Astrocyte (in vitro differentiated cells and primary cell): ENCODE results near the gene THRB.

Experiments
- EZH2 ChIP-seq: IDR thresholded peaks from 2 replicates; pipeline ENCODE4 v1.6.1; 2012; ENCODE audit warnings: mild to moderate bottlenecking, low read length, inconsistent platforms; ENCODE audit not compliant: insufficient read depth
- TF ChIP-seq, protein P1 (sequence below): IDR thresholded peaks from 2 replicates; pipeline ENCODE4 v1.5.1; 2011; ENCODE audit warnings: low read depth, mild to moderate bottlenecking, inconsistent platforms, low read length, moderate library complexity; ENCODE audit not compliant: insufficient read depth

DNA sequence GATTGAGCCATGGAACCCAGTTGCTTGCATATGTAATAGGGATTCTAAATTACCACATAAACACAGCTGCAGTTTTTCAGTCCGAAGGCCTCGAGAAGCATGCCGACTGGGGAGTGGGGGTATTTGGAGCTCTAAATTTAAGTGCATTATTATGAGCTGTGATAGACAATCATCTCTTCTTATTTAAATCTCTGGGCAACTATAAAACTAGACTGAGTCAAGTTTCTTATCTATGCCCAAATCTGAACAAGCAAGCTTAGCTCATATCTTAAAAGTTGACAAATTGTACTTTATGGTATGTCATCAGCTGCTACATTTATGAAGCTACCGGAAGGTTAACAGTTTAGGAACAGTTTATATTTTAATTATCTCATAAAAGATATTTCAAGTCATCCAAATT, 19.5 kb upstream of the THRB start:
- no peak for TF ChIP-seq EZH2
- TF ChIP-seq, protein P1, sequence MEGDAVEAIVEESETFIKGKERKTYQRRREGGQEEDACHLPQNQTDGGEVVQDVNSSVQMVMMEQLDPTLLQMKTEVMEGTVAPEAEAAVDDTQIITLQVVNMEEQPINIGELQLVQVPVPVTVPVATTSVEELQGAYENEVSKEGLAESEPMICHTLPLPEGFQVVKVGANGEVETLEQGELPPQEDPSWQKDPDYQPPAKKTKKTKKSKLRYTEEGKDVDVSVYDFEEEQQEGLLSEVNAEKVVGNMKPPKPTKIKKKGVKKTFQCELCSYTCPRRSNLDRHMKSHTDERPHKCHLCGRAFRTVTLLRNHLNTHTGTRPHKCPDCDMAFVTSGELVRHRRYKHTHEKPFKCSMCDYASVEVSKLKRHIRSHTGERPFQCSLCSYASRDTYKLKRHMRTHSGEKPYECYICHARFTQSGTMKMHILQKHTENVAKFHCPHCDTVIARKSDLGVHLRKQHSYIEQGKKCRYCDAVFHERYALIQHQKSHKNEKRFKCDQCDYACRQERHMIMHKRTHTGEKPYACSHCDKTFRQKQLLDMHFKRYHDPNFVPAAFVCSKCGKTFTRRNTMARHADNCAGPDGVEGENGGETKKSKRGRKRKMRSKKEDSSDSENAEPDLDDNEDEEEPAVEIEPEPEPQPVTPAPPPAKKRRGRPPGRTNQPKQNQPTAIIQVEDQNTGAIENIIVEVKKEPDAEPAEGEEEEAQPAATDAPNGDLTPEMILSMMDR = no peak
